ENCODE results near the gene ZNF536. TPM values are rescaled to one million over a fixed set of nuclear protein-coding genes. Genes with fewer than 3 reads are reported as not detected.

The ZNF536 gene
- total RNA-seq, 1 experiment from 2014 or later: not detected

DNA sequence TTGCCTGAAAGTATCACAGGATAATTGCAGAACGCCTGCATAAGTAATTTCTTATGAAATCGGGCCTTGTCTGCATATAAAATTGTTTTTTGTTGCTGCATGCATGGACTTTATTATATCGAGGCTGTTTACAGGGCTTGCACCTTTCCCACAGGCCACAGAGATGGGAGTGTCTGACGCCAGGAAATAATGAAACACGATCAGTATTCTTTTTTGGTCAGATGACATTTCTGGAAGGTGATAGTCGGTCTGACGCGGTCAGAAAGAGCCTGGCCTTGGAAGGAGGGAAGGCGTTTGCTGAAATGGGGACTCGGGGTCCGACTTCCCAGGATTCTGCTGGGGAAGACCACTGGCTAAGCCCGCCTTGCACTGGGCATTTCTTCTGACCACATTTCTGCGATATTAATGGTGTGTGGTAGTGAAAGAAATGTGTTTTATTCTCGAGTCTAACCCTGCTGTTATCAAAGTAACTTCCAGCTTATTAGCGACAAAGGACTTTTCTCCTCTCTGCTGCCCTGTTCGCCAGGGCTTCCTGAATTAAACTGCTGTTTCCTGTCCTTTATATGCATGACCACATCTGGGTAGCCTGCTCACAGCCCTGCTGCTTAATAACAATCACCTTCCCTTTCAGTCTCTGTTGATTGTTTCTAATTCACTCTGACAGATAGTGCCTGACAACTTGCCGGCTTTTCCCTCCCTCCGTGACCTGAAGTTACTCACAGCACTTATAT, 11.6 kb upstream of the ZNF536 start:
- intact Hi-C loops (cut with micrococcal nuclease): no loop called here
- Histone ChIP-seq H3K4me2 (ENCODE audit: low read length) (no peak overlapping the region), H3K27ac (ENCODE audit: low read length) (no peak overlapping the region), H3K9me2 (replicated peaks; ENCODE audit: low read length) (no peaks in the 10 kb centered on the region), H3K9me3 (ENCODE audit: low read length) (no peaks in the 10 kb centered on the region), H3K36me3 (ENCODE audit: low read depth, low read length) (no peaks in the 10 kb centered on the region), H2AFZ (ENCODE audit: low read length) (no peak overlapping the region), H4K20me1 (ENCODE audit: low read length) (no peaks in the 10 kb centered on the region), H3F3A (ENCODE audit: low read length, unreplicated experiment) (no peaks in the 10 kb centered on the region), H3K4me3 (ENCODE audit: low read length) (no peak overlapping the region), H3K27me3 (ENCODE audit: low read length) (peaks cover 5% of the 10 kb centered on the region; the same call in 1 of the 2 replicates), H3K9ac (ENCODE audit: low read length) (no peak overlapping the region), H3K79me2 (ENCODE audit: low read length) (no peaks in the 10 kb centered on the region), H3K4me1 (ENCODE audit: insufficient read depth, low read length) (no peaks in the 10 kb centered on the region)
- POLR2A ChIA-PET (ENCODE audit: unreplicated experiment): no interaction called here
- ATAC-seq (no peak), DNase-seq (no peak)
- no TSS peak for BruUV-seq (replicated peaks)
- TF ChIP-seq, protein P1, sequence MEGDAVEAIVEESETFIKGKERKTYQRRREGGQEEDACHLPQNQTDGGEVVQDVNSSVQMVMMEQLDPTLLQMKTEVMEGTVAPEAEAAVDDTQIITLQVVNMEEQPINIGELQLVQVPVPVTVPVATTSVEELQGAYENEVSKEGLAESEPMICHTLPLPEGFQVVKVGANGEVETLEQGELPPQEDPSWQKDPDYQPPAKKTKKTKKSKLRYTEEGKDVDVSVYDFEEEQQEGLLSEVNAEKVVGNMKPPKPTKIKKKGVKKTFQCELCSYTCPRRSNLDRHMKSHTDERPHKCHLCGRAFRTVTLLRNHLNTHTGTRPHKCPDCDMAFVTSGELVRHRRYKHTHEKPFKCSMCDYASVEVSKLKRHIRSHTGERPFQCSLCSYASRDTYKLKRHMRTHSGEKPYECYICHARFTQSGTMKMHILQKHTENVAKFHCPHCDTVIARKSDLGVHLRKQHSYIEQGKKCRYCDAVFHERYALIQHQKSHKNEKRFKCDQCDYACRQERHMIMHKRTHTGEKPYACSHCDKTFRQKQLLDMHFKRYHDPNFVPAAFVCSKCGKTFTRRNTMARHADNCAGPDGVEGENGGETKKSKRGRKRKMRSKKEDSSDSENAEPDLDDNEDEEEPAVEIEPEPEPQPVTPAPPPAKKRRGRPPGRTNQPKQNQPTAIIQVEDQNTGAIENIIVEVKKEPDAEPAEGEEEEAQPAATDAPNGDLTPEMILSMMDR (conservative IDR thresholded peaks at IDR 0.05; ENCODE audit: low read depth, low read length): no peak
- TF ChIP-seq EZH2 (IDR thresholded peaks at IDR 0.05; ENCODE audit: low read length, unreplicated experiment) (no peak), EZH2phosphoT487 (IDR thresholded peaks at IDR 0.05; ENCODE audit: borderline replicate concordance, low read length) (no peak)
- CTCF ChIA-PET: no interaction called here

DNA sequence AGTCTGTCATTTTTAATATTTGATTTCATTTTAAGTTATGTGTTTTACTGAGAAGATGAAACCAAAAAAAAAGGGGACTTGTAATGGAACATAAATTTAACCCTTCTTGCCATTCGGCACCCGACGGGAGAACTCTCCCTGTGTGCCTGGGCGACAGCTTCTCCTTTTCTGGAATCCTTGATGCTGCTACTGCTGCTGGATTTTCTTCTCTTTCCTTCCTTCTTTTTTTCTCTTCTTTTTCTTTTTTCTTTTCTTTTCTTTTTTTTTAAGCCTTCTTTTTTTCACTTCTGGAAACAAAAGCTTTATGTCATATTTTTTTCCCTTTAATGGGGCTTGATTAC, 11.1 kb upstream of the ZNF536 start:
- DNase-seq (no peak), ATAC-seq (no peak)
- no peaks in the 10 kb centered on the region for H4K20me1 ChIP-seq (ENCODE audit: low read length)
- no peaks in the 10 kb centered on the region for H3K9me3 ChIP-seq (ENCODE audit: low read length)
- no peaks in the 10 kb centered on the region for H3K36me3 ChIP-seq (ENCODE audit: low read depth, low read length)
- no peak overlapping the region for H2AFZ ChIP-seq (ENCODE audit: low read length)
- no peak overlapping the region for H3K4me3 ChIP-seq (ENCODE audit: low read length)
- H3K4me2 ChIP-seq (ENCODE audit: low read length): no peak overlapping the region
- H3F3A ChIP-seq (ENCODE audit: low read length, unreplicated experiment): no peaks in the 10 kb centered on the region
- CTCF ChIA-PET: no interaction called here
- no peaks in the 10 kb centered on the region for H3K9me2 ChIP-seq (replicated peaks; ENCODE audit: low read length)
- H3K4me1 ChIP-seq (ENCODE audit: insufficient read depth, low read length): no peaks in the 10 kb centered on the region
- no peaks in the 10 kb centered on the region for H3K79me2 ChIP-seq (ENCODE audit: low read length)
- H3K9ac ChIP-seq (ENCODE audit: low read length): no peak overlapping the region
- H3K27me3 ChIP-seq (ENCODE audit: low read length): peaks cover 5% of the 10 kb centered on the region; the same call in 1 of the 2 replicates
- no peak for TF ChIP-seq EZH2 (IDR thresholded peaks at IDR 0.05; ENCODE audit: low read length, unreplicated experiment)
- TF ChIP-seq EZH2phosphoT487 (IDR thresholded peaks at IDR 0.05; ENCODE audit: borderline replicate concordance, low read length): no peak
- TF ChIP-seq, protein P1 (conservative IDR thresholded peaks at IDR 0.05; ENCODE audit: low read depth, low read length): no peak
- no TSS peak for BruUV-seq (replicated peaks)
- POLR2A ChIA-PET (ENCODE audit: unreplicated experiment): no interaction called here
- H3K27ac ChIP-seq (ENCODE audit: low read length): no peak overlapping the region
- intact Hi-C loops (cut with micrococcal nuclease): no loop called here

DNA sequence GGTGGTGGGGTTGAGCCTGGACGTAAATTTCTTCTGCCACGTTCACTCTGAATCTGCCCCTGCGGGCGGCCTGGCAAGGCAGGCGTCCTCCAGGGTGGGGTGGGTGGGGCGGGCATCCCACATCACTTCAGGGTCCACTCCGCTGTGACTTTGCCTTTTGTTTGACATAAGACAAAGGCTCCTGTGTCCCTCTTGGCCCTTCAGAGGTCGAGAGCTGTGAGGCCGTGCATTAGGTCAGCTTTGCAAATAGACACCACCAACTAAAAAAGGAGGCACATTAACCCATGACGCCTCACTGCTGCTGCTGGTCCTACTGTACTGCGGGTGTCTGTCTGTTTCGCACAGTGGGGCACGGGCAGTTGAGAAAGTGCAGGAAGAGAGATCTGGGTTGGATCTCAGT, 10.5 kb upstream of the ZNF536 start:
- no peaks in the 10 kb centered on the region for H3K79me2 ChIP-seq (ENCODE audit: low read length)
- H4K20me1 ChIP-seq (ENCODE audit: low read length): no peaks in the 10 kb centered on the region
- H3K9me3 ChIP-seq (ENCODE audit: low read length): no peaks in the 10 kb centered on the region
- no peaks in the 10 kb centered on the region for H3F3A ChIP-seq (ENCODE audit: low read length, unreplicated experiment)
- no peak for ATAC-seq
- H3K36me3 ChIP-seq (ENCODE audit: low read depth, low read length): no peaks in the 10 kb centered on the region
- no peak overlapping the region for H3K4me2 ChIP-seq (ENCODE audit: low read length)
- H3K4me1 ChIP-seq (ENCODE audit: insufficient read depth, low read length): no peaks in the 10 kb centered on the region
- ChIA-PET POLR2A (ENCODE audit: unreplicated experiment) (no interaction called here), CTCF (no interaction called here)
- H2AFZ ChIP-seq (ENCODE audit: low read length): no peak overlapping the region
- no peak overlapping the region for H3K4me3 ChIP-seq (ENCODE audit: low read length)
- TF ChIP-seq EZH2phosphoT487 (IDR thresholded peaks at IDR 0.05; ENCODE audit: borderline replicate concordance, low read length) (no peak), EZH2 (IDR thresholded peaks at IDR 0.05; ENCODE audit: low read length, unreplicated experiment) (no peak)
- TF ChIP-seq, protein P1 (conservative IDR thresholded peaks at IDR 0.05; ENCODE audit: low read depth, low read length): no peak
- H3K27ac ChIP-seq (ENCODE audit: low read length): no peak overlapping the region
- BruUV-seq (replicated peaks): no TSS peak
- no peaks in the 10 kb centered on the region for H3K9me2 ChIP-seq (replicated peaks; ENCODE audit: low read length)
- intact Hi-C loops (cut with micrococcal nuclease): no loop called here
- no peak overlapping the region for H3K9ac ChIP-seq (ENCODE audit: low read length)
- no peak for DNase-seq
- H3K27me3 ChIP-seq (ENCODE audit: low read length): peaks cover 5% of the 10 kb centered on the region; the same call in 1 of the 2 replicates
